Amygdala (tissue), 56 donors: ENCODE data around the gene ALDH1A3.

Source experiments
- DNase-seq, 56 donors: peaks; one replicate each; lab custom pipeline; 2025; lab: John Stamatoyannopoulos, UW

The ALDH1A3 gene

DNA sequence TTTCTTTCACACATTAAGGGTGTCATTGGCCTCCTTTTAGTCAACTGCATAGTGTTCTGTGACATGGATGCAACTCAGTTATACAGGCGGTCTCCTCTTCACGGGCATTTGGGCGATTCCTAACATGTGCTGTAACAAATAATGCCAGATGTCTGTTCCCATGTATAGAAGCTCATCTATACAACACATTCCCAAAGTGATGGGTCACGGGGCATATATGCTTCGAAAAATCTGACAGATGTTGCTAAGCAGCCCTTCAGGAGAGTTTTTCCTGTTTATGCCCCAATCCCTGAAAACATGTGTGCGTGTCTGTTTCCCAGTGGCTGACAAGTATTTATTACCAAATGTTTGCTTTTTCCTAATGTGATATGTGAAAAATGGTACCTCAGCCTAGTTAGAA, 65.4 kb downstream of the ALDH1A3 start:
- DNase-seq: no peak

DNA sequence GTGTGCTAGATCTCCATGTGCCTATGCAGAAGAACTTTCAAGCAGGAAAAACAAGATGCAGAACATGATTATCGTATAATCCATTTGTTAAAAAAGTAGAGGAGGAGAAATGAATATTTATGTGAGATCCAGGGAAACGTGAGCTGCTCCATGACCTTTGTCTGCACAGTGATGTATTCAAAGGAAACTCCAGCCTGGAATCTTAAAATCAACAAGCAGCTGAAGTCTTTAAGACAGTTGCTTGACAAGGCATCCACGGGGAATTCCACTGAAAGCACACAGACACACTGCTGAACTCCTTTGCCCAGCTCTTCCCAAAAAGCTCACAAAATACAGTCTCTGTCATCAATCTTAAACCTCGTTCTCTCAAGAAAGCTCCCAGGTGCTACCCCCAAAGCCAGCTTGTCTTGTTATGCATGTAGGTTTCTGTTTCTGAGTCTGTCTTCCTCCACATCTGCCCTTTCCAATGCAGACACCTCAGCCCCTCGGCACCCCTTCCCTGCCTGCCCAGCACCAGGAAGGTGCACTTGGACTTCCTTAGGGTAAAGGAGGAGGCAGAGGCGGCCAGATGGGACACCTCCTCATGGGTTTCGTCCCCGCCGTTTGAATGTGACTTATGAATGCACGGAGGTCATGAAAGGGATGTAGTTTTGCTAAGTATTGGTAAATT, 68.3 kb downstream of the ALDH1A3 start:
- no peak for DNase-seq

DNA sequence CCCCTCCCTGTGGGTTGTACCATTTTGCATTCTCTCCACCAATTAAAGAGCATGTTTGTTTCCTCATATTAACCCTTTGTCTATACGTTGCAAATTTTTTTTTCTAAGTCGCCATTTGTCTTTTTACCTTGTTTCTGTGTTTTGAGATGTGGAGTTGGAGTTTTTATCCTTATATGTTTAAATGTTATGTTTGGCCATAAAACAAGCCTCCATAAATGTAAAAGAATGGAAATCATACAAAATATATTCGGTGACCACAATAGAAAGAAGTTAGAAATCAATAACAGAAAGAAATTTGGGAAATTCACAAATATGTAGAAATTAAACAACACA, 68.8 kb downstream of the ALDH1A3 start:
- DNase-seq: no peak

DNA sequence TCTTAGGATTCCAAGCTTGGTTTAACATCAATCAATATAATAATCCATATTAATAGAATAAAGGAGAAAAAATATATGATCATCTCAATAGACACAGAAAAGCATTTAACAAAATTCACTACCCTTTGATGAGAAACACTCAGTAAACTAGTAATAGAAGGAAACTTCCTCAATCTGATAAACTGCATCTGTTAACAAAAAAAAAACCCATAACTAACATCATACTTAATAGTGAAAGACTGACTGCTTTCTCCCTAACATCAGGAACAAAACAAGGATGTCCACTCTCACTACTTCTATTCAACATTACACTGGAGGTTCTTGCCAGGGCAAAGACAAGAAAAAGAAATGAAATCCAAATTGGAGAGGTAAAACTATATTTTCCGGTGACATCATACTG, 70.1 kb downstream of the ALDH1A3 start:
- DNase-seq: no peak

DNA sequence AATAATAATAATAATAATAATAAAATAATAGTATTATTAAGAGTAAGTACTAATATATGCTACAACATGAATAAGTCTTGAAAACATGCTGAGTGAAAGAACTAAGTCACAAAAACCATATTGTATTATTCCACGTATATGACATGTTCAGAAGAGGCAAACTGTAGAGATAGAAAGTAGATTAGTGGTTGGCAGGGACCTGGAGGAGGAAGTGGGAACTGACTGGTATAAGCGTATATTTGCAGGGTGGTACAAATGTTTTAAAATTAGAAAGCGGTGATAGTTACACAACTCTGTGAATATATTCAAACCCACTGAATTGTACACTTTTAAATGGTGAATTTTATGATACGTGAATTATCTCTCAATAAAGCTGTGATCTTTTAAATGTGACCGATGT, 72.3 kb downstream of the ALDH1A3 start:
- DNase-seq: no peak

DNA sequence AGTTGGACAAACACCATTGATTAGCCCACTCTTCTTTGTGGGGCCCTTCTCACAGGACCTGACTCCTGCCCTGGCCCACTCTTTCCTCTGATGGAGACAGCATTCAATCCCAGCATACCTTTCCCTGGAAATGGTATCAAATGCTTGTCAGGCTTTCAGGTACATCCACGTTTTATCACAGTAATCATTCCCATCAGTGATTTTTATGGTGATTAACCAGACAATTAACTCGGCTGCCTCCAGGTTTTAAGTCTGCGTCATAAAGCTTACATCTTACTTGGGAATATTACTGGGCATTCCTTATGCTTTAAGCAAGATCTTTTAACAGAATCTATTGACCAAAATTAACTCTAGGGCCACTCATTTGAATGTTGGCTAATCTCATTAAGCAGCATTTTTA, 72.9 kb downstream of the ALDH1A3 start:
- DNase-seq: no peak

DNA sequence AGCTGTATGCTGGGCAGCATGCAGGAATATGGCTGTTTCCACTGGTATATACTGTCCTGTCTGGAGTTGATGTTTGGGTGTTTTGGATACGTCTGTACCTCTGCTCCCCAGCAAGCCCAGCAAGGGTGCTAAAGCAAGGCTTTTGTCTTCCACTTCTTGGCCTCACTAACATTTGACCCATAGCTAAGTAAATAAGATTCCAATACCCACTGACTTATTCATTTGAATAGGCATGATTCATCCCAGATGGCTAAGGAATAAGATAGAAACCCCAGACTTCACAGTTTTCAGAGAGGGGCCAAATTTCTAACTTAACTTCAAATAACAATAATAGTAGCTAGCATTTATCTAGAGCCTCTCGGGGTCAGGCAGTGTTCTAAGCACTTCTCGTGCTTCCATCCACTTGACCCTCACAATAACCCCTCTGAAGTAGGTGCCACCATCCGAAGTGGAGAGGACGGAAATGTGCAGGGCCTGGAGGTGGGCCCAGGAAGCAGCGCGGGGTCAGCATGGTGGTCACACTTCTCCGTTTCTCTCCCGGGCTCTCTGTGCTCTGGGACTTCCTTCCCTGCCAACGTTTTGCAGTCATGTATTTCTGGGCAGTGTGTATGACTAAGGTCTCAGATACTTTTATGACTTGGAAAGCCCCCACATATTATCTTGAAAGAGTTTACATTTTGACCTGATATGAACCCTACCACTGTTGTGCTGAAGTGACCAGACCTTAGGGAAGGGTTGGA, 78.9 kb downstream of the ALDH1A3 start:
- DNase-seq: no peak

DNA sequence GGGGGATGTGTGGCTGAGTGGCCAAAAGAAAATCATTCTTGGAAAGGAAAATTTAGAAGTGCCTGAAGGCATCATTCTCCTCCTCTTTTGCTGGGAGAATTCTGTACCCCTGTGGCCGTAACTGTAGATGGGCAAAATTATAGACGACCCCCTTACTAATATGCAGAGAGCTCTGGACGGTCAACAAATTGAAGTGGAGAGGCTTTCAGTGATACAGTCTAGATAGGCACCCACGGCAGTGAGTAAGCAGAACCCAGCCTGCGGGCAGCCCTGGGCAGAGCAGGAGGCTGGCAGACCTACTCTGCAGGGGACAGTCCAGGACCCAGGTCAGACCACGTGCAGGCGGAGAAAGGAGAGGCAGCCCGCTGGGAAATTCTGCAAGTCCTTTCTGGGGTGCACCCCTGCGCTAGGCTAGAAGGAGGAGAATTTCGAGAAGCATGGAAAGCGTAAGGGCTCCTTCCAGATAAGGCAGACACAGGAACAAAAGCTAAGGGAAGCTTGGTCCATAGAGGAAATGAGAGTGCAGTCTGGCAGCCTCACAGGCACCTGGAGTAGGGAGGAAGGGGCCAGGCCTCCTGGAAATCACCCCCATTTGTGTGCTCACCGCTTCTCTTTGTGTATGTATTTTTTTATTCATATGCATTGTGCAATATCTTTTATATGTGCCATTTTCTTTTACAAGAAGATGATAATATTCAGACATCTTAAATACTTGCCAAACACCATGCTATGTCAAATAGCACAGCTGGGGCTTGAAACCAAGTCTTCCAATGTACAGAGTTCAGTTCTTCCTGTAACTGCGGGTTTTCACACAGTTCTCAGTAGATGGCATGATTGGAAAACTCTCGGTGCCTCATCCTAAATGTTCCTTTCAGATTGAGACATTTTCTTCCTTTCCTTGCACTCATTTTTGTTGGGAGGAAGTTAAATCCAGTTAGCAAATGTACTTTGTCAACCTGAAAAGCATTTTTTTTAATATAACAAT, 79.7 kb downstream of the ALDH1A3 start:
- DNase-seq: no peak
